GM12878 (cell line): ENCODE data around the gene KLF6. TPM values are rescaled to one million over a fixed set of nuclear protein-coding genes. Genes with fewer than 3 reads are reported as not detected.

Source experiments
- BCL3 ChIP-seq: IDR thresholded peaks from 2 replicates; pipeline ENCODE4 v1.6.1; 2011; ENCODE audit warnings: borderline replicate concordance, low read depth, mild to moderate bottlenecking, moderate library complexity, low read length; ENCODE audit not compliant: insufficient read depth, poor library complexity, severe bottlenecking
- CBX5 ChIP-seq: sonication (generic); IDR thresholded peaks from 2 replicates; pipeline ENCODE4 v1.6.1; 2016; ENCODE audit warnings: low read depth, moderate library complexity, mild to moderate bottlenecking, inconsistent platforms
- CREM ChIP-seq: IDR thresholded peaks from 2 replicates; pipeline ENCODE4 v1.6.1; 2014; ENCODE audit warnings: antibody characterized with exemption, low read depth
- CTCF ChIP-seq, 3 experiments: IDR thresholded peaks in 2 of 3; conservative IDR thresholded peaks in 1 of 3; 2 replicates each; pipeline ENCODE4 v1.5.1; 2011; ENCODE audit warnings: low read depth in 3 of 3, low read length in 3 of 3, mild to moderate bottlenecking in 3 of 3, control low read depth in 2 of 3, moderate library complexity in 2 of 3, inconsistent platforms in 1 of 3, mixed read lengths in 1 of 3; ENCODE audit not compliant: control insufficient read depth in 2 of 3, insufficient read depth in 1 of 3; ENCODE audit errors: extremely low read depth in 1 of 3
- CUX1 ChIP-seq: IDR thresholded peaks from 2 replicates; pipeline ENCODE4 v1.6.1; 2012; ENCODE audit warnings: improper control_type of control experiment, low read depth, low read length; ENCODE audit not compliant: insufficient replicate concordance
- DPF2 ChIP-seq: fragments of 450-650 bp; IDR thresholded peaks from 2 replicates; pipeline ENCODE4 v1.6.1; 2017; ENCODE audit warnings: mild to moderate bottlenecking
- E4F1 ChIP-seq: fragments of 450-650 bp; IDR thresholded peaks from 2 replicates; pipeline ENCODE4 v1.6.1; 2018; ENCODE audit warnings: borderline replicate concordance, mild to moderate bottlenecking; ENCODE audit not compliant: partially characterized antibody
- EP300 ChIP-seq, 2 experiments: fragments of 150-350 bp in 1 of 2; IDR thresholded peaks; 2 replicates each; pipeline ENCODE4 v1.6.1; 2011 to 2012; ENCODE audit warnings: low read depth in 2 of 2, low read length in 2 of 2, borderline replicate concordance in 1 of 2, improper control_type of control experiment in 1 of 2, inconsistent platforms in 1 of 2; ENCODE audit not compliant: control insufficient read depth in 1 of 2
- IRF3 ChIP-seq: fragments of 450-650 bp; IDR thresholded peaks from 2 replicates; pipeline ENCODE4 v1.6.1; 2014; ENCODE audit warnings: mild to moderate bottlenecking
- KAT2A ChIP-seq: conservative IDR thresholded peaks from 2 replicates; pipeline ENCODE4 v1.6.1; 2011; ENCODE audit warnings: low read depth, low read length; ENCODE audit not compliant: control insufficient read depth
- PAX5 ChIP-seq: IDR thresholded peaks from 2 replicates; pipeline ENCODE4 v1.6.1; 2011; ENCODE audit warnings: low read depth, low read length, borderline replicate concordance
- POLR2AphosphoS2 ChIP-seq: IDR thresholded peaks from 2 replicates; pipeline ENCODE4 v1.6.1; 2011; ENCODE audit warnings: low read depth, mild to moderate bottlenecking, low read length, improper control_type of control experiment, moderate library complexity
- RUNX3 ChIP-seq: IDR thresholded peaks from 2 replicates; pipeline ENCODE4 v1.6.1; 2012; ENCODE audit warnings: low read length, inconsistent platforms
- USF1 ChIP-seq: IDR thresholded peaks from 2 replicates; pipeline ENCODE4 v1.6.1; 2011; ENCODE audit warnings: borderline replicate concordance, low read depth, mild to moderate bottlenecking, moderate library complexity, mixed read lengths, low read length; ENCODE audit not compliant: insufficient read depth; ENCODE audit errors: extremely low read length
- ZSCAN29 ChIP-seq: fragments of 450-650 bp; IDR thresholded peaks from 2 replicates; pipeline ENCODE4 v1.6.1; 2017; ENCODE audit warnings: mild to moderate bottlenecking, moderate library complexity
- polyA plus RNA-seq, 11 experiments: library from polyadenylated mRNA; depleted of rRNA in 4 of 11; unstranded in 6 of 11; stranded (reverse) in 5 of 11; fragments of >200 nt; fragmentation: Nextera tagmentation in 4 of 11; fragmentation: Illumina TruSeq in 1 of 11; extraction: Ambion mirVana in 4 of 11; extraction: Trizol in 1 of 11; gene quantifications; 1 replicate in 1 of 11; 2 replicates in 10 of 11; pipeline versions ENCODE4 v1.2.1 to v1.2.3, GENCODE V29; 2011 to 2016; ENCODE audit warnings: inconsistent platforms in 2 of 11, missing spikeins in 2 of 11, low read depth in 1 of 11
- total RNA-seq, 4 experiments: library from RNA; depleted of rRNA in 3 of 4; stranded (reverse); fragments of >200 nt in 3 of 4; fragmentation: Illumina TruSeq in 1 of 4; extraction: Trizol in 1 of 4; gene quantifications; 2 replicates each; pipeline versions ENCODE4 v1.2.1 to v1.2.3, GENCODE V29; 2013 to 2021

KLF6 gene
- total and polyA plus RNA-seq, 10 of the 15 experiments (the other 5 are each of a cell fraction or from before 2014, with no cell fraction given), result 7.4 to 54.1 (median 23.5) TPM

GRCh38 chr10:3811291-3811870, 26.4 kb upstream of the KLF6 start (continued):
- TF ChIP-seq EP300 (IDR thresholded peaks at IDR 0.05; ENCODE audit: borderline replicate concordance in 1 of 2, control insufficient read depth in 1 of 2, low read depth in 2 of 2, low read length in 2 of 2) (peak; percentile 62 to 69; a peak in 3 of 4 replicates), RUNX3 (peak; percentile 88), BCL3 (peak; percentile 67), CTCF (IDR thresholded peaks at IDR 0.05 in 2 of 3, conservative IDR thresholded peaks at IDR 0.05 in 1 of 3; ENCODE audit: control insufficient read depth in 2 of 3, extremely low read depth in 1 of 3, insufficient read depth in 1 of 3, low read depth in 3 of 3, low read length in 3 of 3) (no peak), POLR2AphosphoS2 (no peak), CUX1 (peak; percentile 36), DPF2 (0 out of 2 replicates have a peak, but pooled peaks have one; percentile 73), USF1 (no peak), ZSCAN29 (no peak), KAT2A (no peak), CBX5 (peak; percentile 80; the same call in 1 of the 2 replicates), PAX5 (peak; percentile 93), E4F1 (no peak), IRF3 (no peak), CREM (peak; percentile 87; the same call in 1 of the 2 replicates)
